Endothelial cell of umbilical vein (primary cell): ENCODE results near the gene ZBTB40.

Source experiments
- EZH2 ChIP-seq: IDR thresholded peaks from 2 replicates; pipeline ENCODE4 v1.6.1; 2012; ENCODE audit warnings: borderline replicate concordance, low read depth, mild to moderate bottlenecking, moderate library complexity, low read length, inconsistent platforms; ENCODE audit not compliant: severe bottlenecking
- FOS ChIP-seq: IDR thresholded peaks from 2 replicates; pipeline ENCODE4 v1.6.1; 2011; ENCODE audit warnings: mild to moderate bottlenecking, low read length, moderate library complexity, borderline replicate concordance; ENCODE audit not compliant: insufficient read depth
- GATA2 ChIP-seq: IDR thresholded peaks from 2 replicates; pipeline ENCODE4 v1.7.0; 2011; ENCODE audit warnings: low read depth, mild to moderate bottlenecking, moderate library complexity, mixed read lengths, low read length; ENCODE audit not compliant: insufficient read length, insufficient read depth
- JUN ChIP-seq: IDR thresholded peaks from 2 replicates; pipeline ENCODE4 v1.6.1; 2011; ENCODE audit warnings: borderline replicate concordance, low read depth; ENCODE audit not compliant: insufficient read length, insufficient read depth
- MYC ChIP-seq: IDR thresholded peaks from one replicate; pipeline ENCODE4 v1.6.1; 2011; ENCODE audit warnings: mild to moderate bottlenecking, low read depth, low read length
- POLR2A ChIP-seq: IDR thresholded peaks from 2 replicates; pipeline ENCODE4 v1.6.1; 2012; ENCODE audit warnings: low read depth, mild to moderate bottlenecking, control low read depth, low read length
- POLR2AphosphoS5 ChIP-seq: IDR thresholded peaks from 2 replicates; pipeline ENCODE4 v1.6.1; 2012; ENCODE audit warnings: low read depth, mild to moderate bottlenecking, control low read depth, low read length, moderate library complexity; ENCODE audit not compliant: insufficient read depth
- TF ChIP-seq, protein P1 (sequence below): IDR thresholded peaks from 2 replicates; pipeline ENCODE4 v1.6.1; 2011; ENCODE audit not compliant: insufficient read depth, insufficient read length
- TF ChIP-seq, protein P2 (sequence below), 2 donors: IDR thresholded peaks; 1 replicate in 1 of 2; 2 replicates in 1 of 2; pipeline ENCODE4 v1.5.1; 2011; ENCODE audit warnings: low read length in 2 of 2, mild to moderate bottlenecking in 2 of 2, moderate library complexity in 2 of 2, control low read depth in 1 of 2, inconsistent platforms in 1 of 2, low read depth in 1 of 2; ENCODE audit not compliant: insufficient read depth in 1 of 2; ENCODE audit errors: extremely low read depth in 1 of 2

DNA sequence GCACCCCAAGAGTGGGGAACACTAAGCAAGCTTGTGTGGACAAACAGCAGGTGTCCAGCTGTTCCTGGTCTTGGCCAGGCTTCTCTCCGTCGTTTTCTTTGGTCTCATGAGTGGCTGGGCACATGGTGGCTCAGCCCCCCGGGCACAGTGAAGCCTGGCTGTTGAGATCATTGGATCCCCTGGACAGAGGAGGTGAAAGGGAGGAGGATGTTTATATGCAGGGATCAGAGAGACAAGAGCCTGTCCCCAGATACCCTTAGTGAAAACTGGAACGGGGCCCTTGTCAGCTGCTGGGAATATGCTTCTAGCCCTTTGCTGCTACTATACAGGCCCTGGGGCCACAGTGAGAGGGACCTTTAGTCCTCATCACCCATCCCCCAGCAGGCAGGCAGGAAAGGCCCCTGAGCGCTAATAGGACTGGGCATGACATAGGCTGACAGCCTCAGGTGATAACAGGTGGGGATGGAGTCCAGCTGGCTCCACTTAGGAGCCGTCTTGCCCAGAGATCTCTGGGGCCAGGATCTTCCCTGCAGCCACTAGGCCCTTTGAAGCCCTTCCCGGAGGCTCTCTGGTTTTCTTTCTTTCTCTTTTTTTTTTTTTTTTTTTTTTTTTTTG is 128.0 kb downstream of the ZBTB40 start:
- no peak for TF ChIP-seq FOS
- TF ChIP-seq, protein P1, sequence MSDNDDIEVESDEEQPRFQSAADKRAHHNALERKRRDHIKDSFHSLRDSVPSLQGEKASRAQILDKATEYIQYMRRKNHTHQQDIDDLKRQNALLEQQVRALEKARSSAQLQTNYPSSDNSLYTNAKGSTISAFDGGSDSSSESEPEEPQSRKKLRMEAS, result no peak
- TF ChIP-seq, protein P2, sequence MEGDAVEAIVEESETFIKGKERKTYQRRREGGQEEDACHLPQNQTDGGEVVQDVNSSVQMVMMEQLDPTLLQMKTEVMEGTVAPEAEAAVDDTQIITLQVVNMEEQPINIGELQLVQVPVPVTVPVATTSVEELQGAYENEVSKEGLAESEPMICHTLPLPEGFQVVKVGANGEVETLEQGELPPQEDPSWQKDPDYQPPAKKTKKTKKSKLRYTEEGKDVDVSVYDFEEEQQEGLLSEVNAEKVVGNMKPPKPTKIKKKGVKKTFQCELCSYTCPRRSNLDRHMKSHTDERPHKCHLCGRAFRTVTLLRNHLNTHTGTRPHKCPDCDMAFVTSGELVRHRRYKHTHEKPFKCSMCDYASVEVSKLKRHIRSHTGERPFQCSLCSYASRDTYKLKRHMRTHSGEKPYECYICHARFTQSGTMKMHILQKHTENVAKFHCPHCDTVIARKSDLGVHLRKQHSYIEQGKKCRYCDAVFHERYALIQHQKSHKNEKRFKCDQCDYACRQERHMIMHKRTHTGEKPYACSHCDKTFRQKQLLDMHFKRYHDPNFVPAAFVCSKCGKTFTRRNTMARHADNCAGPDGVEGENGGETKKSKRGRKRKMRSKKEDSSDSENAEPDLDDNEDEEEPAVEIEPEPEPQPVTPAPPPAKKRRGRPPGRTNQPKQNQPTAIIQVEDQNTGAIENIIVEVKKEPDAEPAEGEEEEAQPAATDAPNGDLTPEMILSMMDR (IDR thresholded peaks at IDR 0.05; ENCODE audit: extremely low read depth in 1 of 2, insufficient read depth in 1 of 2, low read depth in 1 of 2, low read length in 2 of 2), result no peak
- no peak for TF ChIP-seq POLR2AphosphoS5
- TF ChIP-seq POLR2A, result no peak
- TF ChIP-seq EZH2, result no peak
- TF ChIP-seq GATA2, result no peak
- no peak for TF ChIP-seq MYC
- no peak for TF ChIP-seq JUN
